ENCODE results near the gene TMEM254. TPM values are rescaled to one million over a fixed set of nuclear protein-coding genes. Genes with fewer than 3 reads are reported as not detected.
"Not testable (repeated sequence)": the region's sequence is repeated elsewhere in the genome, so short reads cannot be mapped to it uniquely, and the experiment has no call there.

TMEM254 gene
- total and polyA plus RNA-seq, 9 donors, result 9.3 to 55.7 (median 12.0) TPM

GRCh38 chr10:80055760-80056159 is 22.7 kb upstream of the TMEM254 start:
- 94 to 98% (median 94%) methylated on average over 2 of the region's 2 CpGs for WGBS, 3 donors
- Histone ChIP-seq H3K4me3 (no peak overlapping the region), H3K27ac (no peak overlapping the region), H3K27me3 (no peaks in the 10 kb centered on the region), H3K9me3 (no peaks in the 10 kb centered on the region), H3K4me1 (ENCODE audit: insufficient read depth) (no peaks in the 10 kb centered on the region), H3K36me3 (no peaks in the 10 kb centered on the region)
- no peak for DNase-seq
- TF ChIP-seq CTCF (IDR thresholded peaks at IDR 0.05) (no peak), POLR2A (IDR thresholded peaks at IDR 0.05) (no peak)
- intact Hi-C loops (cut with DNase I), result no loop called here

GRCh38 chr10:80057171-80057570 is 21.3 kb upstream of the TMEM254 start:
- intact Hi-C loops (cut with DNase I), result no loop called here
- DNase-seq, result no peak
- Histone ChIP-seq H3K27ac (no peak overlapping the region), H3K27me3 (no peaks in the 10 kb centered on the region), H3K4me1 (ENCODE audit: insufficient read depth) (no peaks in the 10 kb centered on the region), H3K4me3 (no peak overlapping the region), H3K36me3 (no peaks in the 10 kb centered on the region), H3K9me3 (no peaks in the 10 kb centered on the region)
- TF ChIP-seq EP300 (IDR thresholded peaks at IDR 0.05) (no peak), POLR2A (IDR thresholded peaks at IDR 0.05) (no peak), CTCF (IDR thresholded peaks at IDR 0.05) (no peak)
- 95 to 96% (median 96%) methylated on average over 4 of the region's 4 CpGs for WGBS, 3 donors

- intact Hi-C loops (cut with DNase I), result no loop called here
- 37 to 42% (median 38%) methylated on average over 8 of the region's 8 CpGs for WGBS, 3 donors
- TF ChIP-seq POLR2A (IDR thresholded peaks at IDR 0.05), result no peak
- TF ChIP-seq CTCF (IDR thresholded peaks at IDR 0.05), result no peak
- TF ChIP-seq EP300 (IDR thresholded peaks at IDR 0.05), result no peak
- no peaks in the 10 kb centered on the region for H3K36me3 ChIP-seq
- H3K27me3 ChIP-seq, result no peaks in the 10 kb centered on the region
- H3K4me3 ChIP-seq, result no peak overlapping the region
- no peak for DNase-seq
- H3K4me1 ChIP-seq (ENCODE audit: insufficient read depth), result no peaks in the 10 kb centered on the region
- no peaks in the 10 kb centered on the region for H3K9me3 ChIP-seq
- no peak overlapping the region for H3K27ac ChIP-seq
These were observed 14.2 kb upstream of the TMEM254 start for GRCh38 chr10:80064120-80064886.

GRCh38 chr10:80066809-80067208 is 11.7 kb upstream of the TMEM254 start:
- Histone ChIP-seq H3K27me3 (no peaks in the 10 kb centered on the region), H3K4me1 (ENCODE audit: insufficient read depth) (no peaks in the 10 kb centered on the region), H3K36me3 (no peaks in the 10 kb centered on the region), H3K9me3 (no peaks in the 10 kb centered on the region), H3K4me3 (no peak overlapping the region), H3K27ac (no peak overlapping the region)
- TF ChIP-seq EP300 (IDR thresholded peaks at IDR 0.05), result no peak
- no peak for TF ChIP-seq POLR2A (IDR thresholded peaks at IDR 0.05)
- TF ChIP-seq CTCF (IDR thresholded peaks at IDR 0.05), result no peak
- no peak for DNase-seq
- 79 to 89% (median 82%) methylated on average over 4 of the region's 4 CpGs for WGBS, 3 donors
- intact Hi-C loops (cut with DNase I), result no loop called here

GRCh38 chr10:80067821-80068220 is 10.6 kb upstream of the TMEM254 start:
- H3K36me3 ChIP-seq; DNase-seq; intact Hi-C loops (cut with DNase I); H3K27me3 ChIP-seq; H3K4me3 ChIP-seq; H3K27ac ChIP-seq; H3K9me3 ChIP-seq; H3K4me1 ChIP-seq (ENCODE audit: insufficient read depth): not testable (repeated sequence)
